Ishikawa (cell line): Measurements from ENCODE around the gene ACTRT2.

ENCODE experiments used
- CEBPB ChIP-seq: IDR thresholded peaks from 2 replicates; pipeline ENCODE4 v1.6.1; 2012
- CREB1 ChIP-seq: IDR thresholded peaks from 2 replicates; pipeline ENCODE4 v1.6.1; 2012; ENCODE audit warnings: low read depth
- EGR1 ChIP-seq: IDR thresholded peaks from 2 replicates; pipeline ENCODE4 v1.6.1; 2012
- EP300 ChIP-seq: IDR thresholded peaks from 2 replicates; pipeline ENCODE4 v1.6.1; 2012; ENCODE audit warnings: borderline replicate concordance
- FOXM1 ChIP-seq: IDR thresholded peaks from 2 replicates; pipeline ENCODE4 v1.6.1; 2012; ENCODE audit warnings: low read depth, borderline replicate concordance
- MAX ChIP-seq: IDR thresholded peaks from 2 replicates; pipeline ENCODE4 v1.6.1; 2012
- NFIC ChIP-seq: IDR thresholded peaks from 2 replicates; pipeline ENCODE4 v1.6.1; 2012
- RAD21 ChIP-seq: IDR thresholded peaks from 2 replicates; pipeline ENCODE4 v1.6.1; 2012; ENCODE audit warnings: low read depth
- REST ChIP-seq: IDR thresholded peaks from 2 replicates; pipeline ENCODE4 v1.6.1; 2012; ENCODE audit warnings: low read depth, mild to moderate bottlenecking
- TAF1 ChIP-seq: IDR thresholded peaks from 2 replicates; pipeline ENCODE4 v1.6.1; 2012; ENCODE audit warnings: low read depth, mild to moderate bottlenecking
- TCF12 ChIP-seq: IDR thresholded peaks from 2 replicates; pipeline ENCODE4 v1.6.1; 2012; ENCODE audit warnings: low read depth
- TEAD4 ChIP-seq: IDR thresholded peaks from 2 replicates; pipeline ENCODE4 v1.6.1; 2012
- USF1 ChIP-seq: IDR thresholded peaks from 2 replicates; pipeline ENCODE4 v1.6.1; 2012
- YY1 ChIP-seq: IDR thresholded peaks from 2 replicates; pipeline ENCODE4 v1.6.1; 2012; ENCODE audit warnings: low read depth

Gene ACTRT2

GRCh38 chr1:3027611-3028371, 6.5 kb downstream of the ACTRT2 start:
- no peak for TF ChIP-seq EGR1
- no peak for TF ChIP-seq TCF12
- no peak for TF ChIP-seq FOXM1
- TF ChIP-seq EP300, result no peak

GRCh38 chr1:3028531-3029282, 7.4 kb downstream of the ACTRT2 start:
- TF ChIP-seq TEAD4, result no peak

GRCh38 chr1:3029481-3029961, 8.3 kb downstream of the ACTRT2 start:
- TF ChIP-seq NFIC, result no peak
- TF ChIP-seq CREB1, result no peak
- TF ChIP-seq TEAD4, result no peak
- no peak for TF ChIP-seq RAD21
- TF ChIP-seq YY1, result no peak
- TF ChIP-seq CEBPB, result no peak
- TF ChIP-seq TAF1, result no peak
- TF ChIP-seq EGR1, result no peak
- no peak for TF ChIP-seq EP300
- no peak for TF ChIP-seq USF1
- TF ChIP-seq MAX, result no peak
- TF ChIP-seq FOXM1, result no peak
- no peak for TF ChIP-seq REST
- TF ChIP-seq TCF12, result no peak

GRCh38 chr1:3029991-3030662, 8.9 kb downstream of the ACTRT2 start:
- TF ChIP-seq MAX (no peak), EGR1 (no peak)

GRCh38 chr1:3030663-3031381, 9.6 kb downstream of the ACTRT2 start:
- no peak for TF ChIP-seq USF1
- TF ChIP-seq CREB1, result no peak
- TF ChIP-seq NFIC, result no peak
- no peak for TF ChIP-seq TAF1
- TF ChIP-seq TEAD4, result no peak
- no peak for TF ChIP-seq EGR1
- no peak for TF ChIP-seq EP300
- TF ChIP-seq YY1, result no peak
- no peak for TF ChIP-seq TCF12
- no peak for TF ChIP-seq CEBPB

GRCh38 chr1:3031401-3032221, 10.3 kb downstream of the ACTRT2 start:
- TF ChIP-seq CEBPB, result no peak
- TF ChIP-seq CREB1, result no peak
- TF ChIP-seq USF1, result no peak
- TF ChIP-seq YY1, result no peak
- no peak for TF ChIP-seq MAX
- no peak for TF ChIP-seq FOXM1
- TF ChIP-seq TAF1, result no peak
- TF ChIP-seq NFIC, result no peak
